Measurements from ENCODE around the gene IFIT1B. TPM values are rescaled to one million over a fixed set of nuclear protein-coding genes. Genes with fewer than 3 reads are reported as not detected.

IFIT1B gene
- total and polyA plus RNA-seq, 9 of the 15 experiments (the other 6 are each of a cell fraction or from before 2014, with no cell fraction given): not detected

- Histone ChIP-seq H2AFZ (ENCODE audit: low read depth, low read length) (no peak overlapping the region), H3K27me3 (ENCODE audit: control insufficient read depth in 2 of 2, insufficient read depth in 2 of 2, low read length in 2 of 2) (peaks cover 0 to 3% of the 10 kb centered on the region in 2 experiments; a peak in 2 of 5 replicates), H3K36me3 (ENCODE audit: control insufficient read depth, insufficient read depth, low read length) (no peaks in the 10 kb centered on the region), H3K4me2 (ENCODE audit: insufficient read depth, low read length) (no peak overlapping the region), H3K9me1 (ENCODE audit: control insufficient read depth, insufficient read depth, low read length) (no peaks in the 10 kb centered on the region), H3K9me3 (replicated peaks; ENCODE audit: control insufficient read depth, insufficient read depth, low read depth, low read length) (no peaks in the 10 kb centered on the region), H3K27ac (ENCODE audit: extremely low read depth, low read depth, low read length) (no peak overlapping the region), H3K4me1 (replicated peaks in 1 of 2; ENCODE audit: control insufficient read depth in 2 of 2, insufficient read depth in 2 of 2, low read length in 2 of 2) (no peaks in the 10 kb centered on the region; a peak in 1 of 5 replicates), H3K79me2 (ENCODE audit: control insufficient read depth, insufficient read depth, low read length) (no peaks in the 10 kb centered on the region), H3K4me3 (no peak overlapping the region), H3K9ac (ENCODE audit: insufficient read depth in 1 of 2, low read depth in 2 of 2, low read length in 2 of 2) (no peak overlapping the region), H4K20me1 (replicated peaks; ENCODE audit: control insufficient read depth, insufficient read depth, low read length) (no peaks in the 10 kb centered on the region)
- 13% methylated on average over 1 of the region's 2 CpGs for WGBS (ENCODE audit: insufficient coverage, low coverage, missing lambda C conversion rate)
- in situ Hi-C loops (cut with MboI): no loop called here
- ChIA-PET CTCF (ENCODE audit: low intra/inter-chr PET ratio) (no interaction called here), POLR2A (no interaction called here)
- ATAC-seq: no peak
- no TSS peak for BruUV-seq (replicated peaks)
- no peak for TF ChIP-seq KLF6 (CRISPR knock-in tag; IDR thresholded peaks at IDR 0.05; ENCODE audit: borderline replicate concordance)
- no peak for TF ChIP-seq HMGN3 (IDR thresholded peaks at IDR 0.05; ENCODE audit: borderline replicate concordance, extremely low read depth, insufficient read length, low read depth, low read length)
- TF ChIP-seq WHSC1 (IDR thresholded peaks at IDR 0.05; ENCODE audit: low read length): no peak
- no peak for TF ChIP-seq CREB1 (IDR thresholded peaks at IDR 0.05)
- TF ChIP-seq CREB1 (CRISPR knock-in tag; IDR thresholded peaks at IDR 0.05): no peak
- TF ChIP-seq TAF7 (tag; IDR thresholded peaks at IDR 0.05): no peak
- intact Hi-C loops (cut with micrococcal nuclease): no loop called here
- no peak for DNase-seq (ENCODE audit: extremely low read depth in 1 of 4, low spot score in 3 of 4)
- no peak for FAIRE-seq
Measured at GRCh38 chr10:89421018-89421476, 43.2 kb downstream of the IFIT1B start.

GRCh38 chr10:89425000-89425399, 47.1 kb downstream of the IFIT1B start:
- H3K27ac ChIP-seq (ENCODE audit: extremely low read depth, low read depth, low read length): no peak overlapping the region
- H3K79me2 ChIP-seq (ENCODE audit: control insufficient read depth, insufficient read depth, low read length): no peaks in the 10 kb centered on the region
- H3K9me3 ChIP-seq (replicated peaks; ENCODE audit: control insufficient read depth, insufficient read depth, low read depth, low read length): no peaks in the 10 kb centered on the region
- ATAC-seq (no peak), FAIRE-seq (no peak), DNase-seq (ENCODE audit: extremely low read depth in 1 of 4, low spot score in 3 of 4) (no peak)
- no peak overlapping the region for H2AFZ ChIP-seq (ENCODE audit: low read depth, low read length)
- H4K20me1 ChIP-seq (replicated peaks; ENCODE audit: control insufficient read depth, insufficient read depth, low read length): no peaks in the 10 kb centered on the region
- H3K9me1 ChIP-seq (ENCODE audit: control insufficient read depth, insufficient read depth, low read length): no peaks in the 10 kb centered on the region
- no TSS peak for BruUV-seq (replicated peaks)
- ChIA-PET POLR2A (no interaction called here), CTCF (ENCODE audit: low intra/inter-chr PET ratio) (no interaction called here)
- no peaks in the 10 kb centered on the region for H3K36me3 ChIP-seq (ENCODE audit: control insufficient read depth, insufficient read depth, low read length)
- WGBS (ENCODE audit: insufficient coverage, low coverage, missing lambda C conversion rate): 0% methylated on average over 1 of the region's 5 CpGs
- no peak overlapping the region for H3K9ac ChIP-seq (ENCODE audit: insufficient read depth in 1 of 2, low read depth in 2 of 2, low read length in 2 of 2)
- intact Hi-C loops (cut with micrococcal nuclease): loop anchor here (5.0 kb wide), 1 partner anchor 1437 kb away; no protein-coding TSS in a partner anchor
- in situ Hi-C loops (cut with MboI): loop anchor here (25.0 kb wide), 1 partner anchor 1437 kb away; the partner anchor contains the start of genes HTR7 and RPP30
- TF ChIP-seq ZKSCAN3 (CRISPR knock-in tag; IDR thresholded peaks at IDR 0.05): no peak
- no peak for TF ChIP-seq HOMEZ (CRISPR knock-in tag; IDR thresholded peaks at IDR 0.05)
- no peaks in the 10 kb centered on the region for H3K4me1 ChIP-seq (replicated peaks in 1 of 2; ENCODE audit: control insufficient read depth in 2 of 2, insufficient read depth in 2 of 2, low read length in 2 of 2)
- H3K4me2 ChIP-seq (ENCODE audit: insufficient read depth, low read length): no peak overlapping the region
- no peak overlapping the region for H3K4me3 ChIP-seq
- peaks cover 0 to 3% of the 10 kb centered on the region in 2 experiments; a peak in 2 of 5 replicates for H3K27me3 ChIP-seq (ENCODE audit: control insufficient read depth in 2 of 2, insufficient read depth in 2 of 2, low read length in 2 of 2)

Data from K562 (cell line).